ENCODE results near the gene AVPI1.
"Not testable (repeated sequence)": the region's sequence is repeated elsewhere in the genome, so short reads cannot be mapped to it uniquely, and the experiment has no call there.

AVPI1 gene

GRCh38 chr10:97640868-97641811 is 45.9 kb downstream of the AVPI1 start:
- no peaks in the 10 kb centered on the region for H3K27me3 ChIP-seq (ENCODE audit: insufficient read depth, poor library complexity, severe bottlenecking)
- ATAC-seq (ENCODE audit: low read depth) (peak; percentile 1; the same call in 2 of the 3 replicates), DNase-seq (ENCODE audit: low spot score) (no peak)

DNA sequence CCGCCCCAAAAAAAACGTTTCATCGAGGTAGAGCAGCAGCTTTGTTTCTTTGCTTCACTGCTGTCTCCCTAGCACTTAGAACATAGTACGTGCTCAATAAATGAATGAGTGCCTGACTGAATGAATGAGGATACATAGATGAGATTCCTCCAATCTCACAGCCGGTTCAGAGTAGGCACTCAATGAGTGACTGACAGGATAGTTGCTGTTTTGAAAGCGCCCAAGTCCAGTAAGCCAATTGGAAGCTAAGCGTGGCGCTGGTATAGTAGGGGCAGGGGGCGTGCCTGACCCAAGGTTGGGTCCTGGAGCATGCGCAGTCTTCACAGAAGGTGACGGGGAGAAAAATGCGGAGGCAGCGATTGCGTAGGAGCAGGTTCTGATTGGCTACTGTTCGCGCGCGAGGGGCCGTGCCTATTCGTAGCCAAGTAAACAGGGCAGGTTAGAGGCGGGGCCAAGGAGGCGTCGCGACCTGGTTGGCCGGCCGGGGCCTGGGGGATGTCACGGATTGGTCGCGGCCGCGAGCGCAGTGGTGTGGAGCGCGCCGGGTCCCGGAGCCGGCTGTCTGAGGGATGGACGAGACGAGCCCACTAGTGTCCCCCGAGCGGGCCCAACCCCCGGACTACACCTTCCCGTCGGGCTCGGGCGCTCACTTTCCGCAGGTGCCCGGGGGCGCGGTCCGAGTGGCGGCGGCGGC is 46.7 kb downstream of the AVPI1 start, which contains the start of gene PI4K2A:
Gene PI4K2A (plus strand): TSS at position 498 of the 694 bp plus-strand sequence. CDS start 72 bp downstream, at position 570.
- DNase-seq (ENCODE audit: low spot score) (peak; percentile 99), ATAC-seq (ENCODE audit: low read depth) (peak; percentile 98)
- Histone ChIP-seq H3K27ac (ENCODE audit: poor library complexity, severe bottlenecking) (peak within 1 kb of the TSS; percentile 73), H3K4me3 (ENCODE audit: severe bottlenecking) (peak within 1 kb of the TSS; percentile 87), H3K36me3 (ENCODE audit: low read depth) (peaks cover 25% of the 10 kb centered on the region), H3K27me3 (ENCODE audit: insufficient read depth, poor library complexity, severe bottlenecking) (no peaks in the 10 kb centered on the region), H3K9me3 (ENCODE audit: severe bottlenecking) (no peaks in the 10 kb centered on the region), H3K4me1 (ENCODE audit: insufficient read depth, poor library complexity, severe bottlenecking) (peaks cover 10% of the 10 kb centered on the region)
- TF ChIP-seq CTCF (IDR thresholded peaks at IDR 0.05; ENCODE audit: poor library complexity, severe bottlenecking): no peak

More at GRCh38 chr10:97640868-97641811, 45.9 kb downstream of the AVPI1 start:
- no peak for TF ChIP-seq CTCF (IDR thresholded peaks at IDR 0.05; ENCODE audit: poor library complexity, severe bottlenecking)
- Histone ChIP-seq H3K27ac (ENCODE audit: poor library complexity, severe bottlenecking) (peak overlapping the region; percentile 73), H3K4me3 (ENCODE audit: severe bottlenecking) (peak overlapping the region; percentile 87), H3K36me3 (ENCODE audit: low read depth) (peaks cover 32% of the 10 kb centered on the region), H3K4me1 (ENCODE audit: insufficient read depth, poor library complexity, severe bottlenecking) (peaks cover 10% of the 10 kb centered on the region), H3K9me3 (ENCODE audit: severe bottlenecking) (no peaks in the 10 kb centered on the region)

DNA sequence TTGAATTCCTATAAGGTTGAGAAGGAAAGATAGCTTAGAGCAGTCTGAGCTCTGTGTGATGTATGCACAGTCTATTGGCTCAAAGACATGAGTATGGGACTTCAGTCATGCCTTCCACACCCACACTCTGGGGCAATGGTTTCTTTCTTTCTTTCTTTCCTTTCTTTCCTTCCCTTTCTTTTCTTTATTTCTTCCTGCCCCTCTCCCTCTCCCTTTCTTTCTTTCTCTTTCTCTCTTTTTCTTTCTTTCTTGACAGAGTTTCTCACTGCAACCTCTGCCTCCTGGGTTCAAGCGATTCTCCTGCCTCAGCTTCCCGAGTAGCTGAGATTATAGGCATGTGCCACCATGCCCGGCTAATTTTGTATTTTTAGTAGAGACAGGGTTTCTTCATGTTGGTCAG is 48.0 kb downstream of the AVPI1 start:
- Histone ChIP-seq H3K4me1 (ENCODE audit: insufficient read depth, poor library complexity, severe bottlenecking) (peaks cover 10% of the 10 kb centered on the region), H3K36me3 (ENCODE audit: low read depth) (peaks cover 13% of the 10 kb centered on the region)
- ATAC-seq (ENCODE audit: low read depth); H3K27ac ChIP-seq (ENCODE audit: poor library complexity, severe bottlenecking); DNase-seq (ENCODE audit: low spot score); H3K9me3 ChIP-seq (ENCODE audit: severe bottlenecking); H3K4me3 ChIP-seq (ENCODE audit: severe bottlenecking); H3K27me3 ChIP-seq (ENCODE audit: insufficient read depth, poor library complexity, severe bottlenecking): not testable (repeated sequence)

- H3K36me3 ChIP-seq (ENCODE audit: low read depth): no peaks in the 10 kb centered on the region
- no peak overlapping the region for H3K4me3 ChIP-seq (ENCODE audit: severe bottlenecking)
- no peaks in the 10 kb centered on the region for H3K9me3 ChIP-seq (ENCODE audit: severe bottlenecking)
- ATAC-seq (ENCODE audit: low read depth) (no peak), DNase-seq (ENCODE audit: low spot score) (no peak)
- no peak for TF ChIP-seq CTCF (IDR thresholded peaks at IDR 0.05; ENCODE audit: poor library complexity, severe bottlenecking)
- H3K27ac ChIP-seq (ENCODE audit: poor library complexity, severe bottlenecking): no peak overlapping the region
- no peaks in the 10 kb centered on the region for H3K27me3 ChIP-seq (ENCODE audit: insufficient read depth, poor library complexity, severe bottlenecking)
- peaks cover 3% of the 10 kb centered on the region for H3K4me1 ChIP-seq (ENCODE audit: insufficient read depth, poor library complexity, severe bottlenecking)
Measured at GRCh38 chr10:97635577-97635976, 51.5 kb downstream of the AVPI1 start.

- Histone ChIP-seq H3K36me3 (ENCODE audit: low read depth) (no peaks in the 10 kb centered on the region), H3K4me3 (ENCODE audit: severe bottlenecking) (peak overlapping the region; percentile 88), H3K27me3 (ENCODE audit: insufficient read depth, poor library complexity, severe bottlenecking) (no peaks in the 10 kb centered on the region), H3K4me1 (ENCODE audit: insufficient read depth, poor library complexity, severe bottlenecking) (peaks cover 3% of the 10 kb centered on the region), H3K27ac (ENCODE audit: poor library complexity, severe bottlenecking) (peak overlapping the region; percentile 40), H3K9me3 (ENCODE audit: severe bottlenecking) (no peaks in the 10 kb centered on the region)
- ATAC-seq (ENCODE audit: low read depth): no peak
- TF ChIP-seq CTCF (IDR thresholded peaks at IDR 0.05; ENCODE audit: poor library complexity, severe bottlenecking): peak; percentile 12
- no peak for DNase-seq (ENCODE audit: low spot score)
Measured at GRCh38 chr10:97633921-97634320, 53.1 kb downstream of the AVPI1 start.
